HepG2 (cell line): ENCODE results near the gene AKR7A2. TPM values are rescaled to one million over a fixed set of nuclear protein-coding genes. Genes with fewer than 3 reads are reported as not detected.

Experiments
- ATAC-seq: fragments of 200-7000 bp; cut with Tn5 transposase; 3 replicates; pipeline ENCODE4 v1.9.1; 2020; ENCODE audit warnings: mild to moderate bottlenecking, moderate library complexity
- BruUV-seq: library from RNA; stranded (reverse); fragments of 400-500 nt; replicated peaks from 2 replicates; lab custom pipeline; 2021; lab: Mats Ljungman, UMichigan
- CTCF ChIA-PET: fragments of 300-600 bp; formaldehyde crosslinking; extraction: SDS; loops from one replicate; lab custom pipeline; 2021; ENCODE audit warnings: low total read pairs, inconsistent platforms, low intra/inter-chr PET ratio; lab: Yijun Ruan, JAX
- POLR2A ChIA-PET: fragments of 350-600 bp; sonication (Branson Sonifier 250); formaldehyde crosslinking; loops from one replicate; lab custom pipeline; 2020; ENCODE audit warnings: antibody characterized with exemption, inconsistent platforms; lab: Yijun Ruan, JAX
- DNase-seq: peaks from one replicate; pipeline ENCODE4 v3.0.0-alpha.2; 2015; ENCODE audit warnings: low spot score
- FAIRE-seq: peaks from 3 replicates; lab custom pipeline; 2011; peaks lifted over from hg19 to GRCh38; lab: Jason Lieb, UNC
- H2AFZ ChIP-seq: one replicate; pipeline ENCODE4 v1.6.1; 2011; ENCODE audit warnings: low read length, inconsistent platforms
- H3K27ac ChIP-seq: fragments of 300-600 bp; 3 replicates; pipeline ENCODE4 v1.8.0; 2011; ENCODE audit warnings: mixed run types, mild to moderate bottlenecking, mixed read lengths, low read length, inconsistent platforms; ENCODE audit not compliant: insufficient read depth; ENCODE audit errors: extremely low read length
- H3K27me3 ChIP-seq, 2 experiments: fragments of 200-600 bp in 1 of 2; 2 replicates in 1 of 2; 3 replicates in 1 of 2; pipeline versions ENCODE4 v1.6.0 to v1.8.0; 2011; ENCODE audit warnings: low read length in 2 of 2, mild to moderate bottlenecking in 2 of 2, moderate library complexity in 2 of 2, inconsistent platforms in 1 of 2; ENCODE audit not compliant: insufficient read depth in 2 of 2, control insufficient read depth in 1 of 2
- H3K36me3 ChIP-seq, 2 experiments: fragments of 200-600 bp in 1 of 2; replicated peaks in 1 of 2; 2 replicates in 1 of 2; 3 replicates in 1 of 2; pipeline versions ENCODE4 v1.5.1 to v1.8.0; 2011; ENCODE audit warnings: low read length in 2 of 2, inconsistent platforms in 1 of 2; ENCODE audit not compliant: insufficient read depth in 2 of 2, control insufficient read depth in 1 of 2
- H3K4me1 ChIP-seq: 2 replicates; pipeline ENCODE4 v1.5.1; 2012; ENCODE audit warnings: low read length, inconsistent platforms; ENCODE audit not compliant: insufficient read depth
- H3K4me2 ChIP-seq: 2 replicates; pipeline ENCODE4 v1.6.0; 2011; ENCODE audit warnings: low read depth, low read length, inconsistent platforms
- H3K4me3 ChIP-seq, 3 experiments: fragments of 200-600 bp in 1 of 3; sonication (generic), shearing (Covaris generic) in 1 of 3; replicated peaks in 1 of 3; 2 replicates each; pipeline ENCODE4 v1.5.1; 2011 to 2016; ENCODE audit warnings: low read length in 3 of 3, inconsistent platforms in 2 of 3, low read depth in 2 of 3, mild to moderate bottlenecking in 2 of 3, control low read depth in 1 of 3, mixed read lengths in 1 of 3; ENCODE audit not compliant: insufficient read depth in 1 of 3
- H3K79me2 ChIP-seq: one replicate; pipeline ENCODE4 v1.6.1; 2011; ENCODE audit warnings: low read length, inconsistent platforms; ENCODE audit not compliant: insufficient read depth
- H3K9ac ChIP-seq: 2 replicates; pipeline ENCODE4 v1.6.0; 2011; ENCODE audit warnings: mild to moderate bottlenecking, low read depth, low read length, inconsistent platforms; ENCODE audit not compliant: insufficient read depth
- H3K9me3 ChIP-seq: 2 replicates; pipeline ENCODE4 v1.5.1; 2012; ENCODE audit warnings: mild to moderate bottlenecking, low read length
- H4K20me1 ChIP-seq: 2 replicates; pipeline ENCODE4 v1.6.0; 2011; ENCODE audit warnings: inconsistent platforms, mild to moderate bottlenecking, low read length, moderate library complexity; ENCODE audit not compliant: insufficient read depth
- FOXO1 ChIP-seq: sonication (generic); formaldehyde crosslinking; IDR thresholded peaks from 2 replicates; pipeline ENCODE4 v1.4.0; 2020; ENCODE audit warnings: missing genetic modification reagents
- HOXA5 ChIP-seq: sonication (generic); formaldehyde crosslinking; IDR thresholded peaks from 2 replicates; pipeline ENCODE4 v1.4.0; 2020; ENCODE audit warnings: missing genetic modification reagents
- IKZF1 ChIP-seq: fragments of 450-650 bp; IDR thresholded peaks from 2 replicates; pipeline ENCODE4 v1.7.1; 2016
- KIAA2018 ChIP-seq: sonication (generic); formaldehyde crosslinking; IDR thresholded peaks from 2 replicates; pipeline ENCODE4 v1.5.0; 2020; ENCODE audit warnings: mild to moderate bottlenecking, missing genetic modification reagents, borderline replicate concordance
- KMT2A ChIP-seq: sonication (generic); formaldehyde crosslinking; IDR thresholded peaks from 2 replicates; pipeline ENCODE4 v1.4.0; 2020; ENCODE audit warnings: missing genetic modification reagents
- MEF2D ChIP-seq: sonication (generic); formaldehyde crosslinking; IDR thresholded peaks from 2 replicates; pipeline ENCODE4 v1.5.1; 2020; ENCODE audit warnings: mild to moderate bottlenecking, missing genetic modification reagents
- PRMT3 ChIP-seq: sonication (generic); formaldehyde crosslinking; IDR thresholded peaks from 2 replicates; pipeline ENCODE4 v1.8.1; 2022; ENCODE audit warnings: low read depth, mild to moderate bottlenecking, moderate library complexity, missing genetic modification reagents, borderline replicate concordance
- SNAI1 ChIP-seq: sonication (generic); formaldehyde crosslinking; IDR thresholded peaks from 2 replicates; pipeline ENCODE4 v1.5.0; 2020; ENCODE audit warnings: mild to moderate bottlenecking, missing genetic modification reagents, borderline replicate concordance
- ZNF275 ChIP-seq: sonication (generic); formaldehyde crosslinking; IDR thresholded peaks from 2 replicates; pipeline ENCODE4 v1.8.0; 2022; ENCODE audit warnings: missing genetic modification reagents, mild to moderate bottlenecking, inconsistent platforms, borderline replicate concordance
- ZNF547 ChIP-seq: sonication (generic); formaldehyde crosslinking; IDR thresholded peaks from 2 replicates; pipeline ENCODE4 v1.5.1; 2020; ENCODE audit warnings: mild to moderate bottlenecking, missing genetic modification reagents
- ZNF740 ChIP-seq: sonication (generic); formaldehyde crosslinking; IDR thresholded peaks from 2 replicates; pipeline ENCODE4 v1.4.0; 2020; ENCODE audit warnings: missing genetic modification reagents
- ZXDC ChIP-seq: sonication (generic); formaldehyde crosslinking; IDR thresholded peaks from 2 replicates; pipeline ENCODE4 v1.5.0; 2020; ENCODE audit warnings: mild to moderate bottlenecking, missing genetic modification reagents
- WGBS: methylation state at CpG from one replicate; pipeline ENCODE4 v1.1.6; 2017; ENCODE audit warnings: low lambda C conversion rate; 5-methylcytosine and 5-hydroxymethylcytosine counted together
- in situ Hi-C: cut with HindIII; loops from 2 replicates; pipeline ENCODE4 v1.10.0; 2017; ENCODE audit warnings: low pct_unique_long_range_greater_than_20kb; ENCODE audit not compliant: extremely low pct_ligation_motif_present
- intact Hi-C: fragments of 100-400 bp; cut with micrococcal nuclease; formaldehyde crosslinking; loops from one replicate; pipeline ENCODE4 v1.10.0; 2022; ENCODE audit not compliant: unreplicated experiment
- polyA plus RNA-seq, 8 experiments: library from polyadenylated mRNA; depleted of rRNA in 3 of 8; stranded (reverse) in 7 of 8; unstranded in 1 of 8; fragments of >200 nt; fragmentation: Illumina TruSeq in 4 of 8; extraction: Trizol in 4 of 8; gene quantifications; 2 replicates each; pipeline versions ENCODE4 v1.2.1 to v1.2.3, GENCODE V29; 2011 to 2016; ENCODE audit warnings: low read depth in 4 of 8, missing spikeins in 1 of 8, mixed read lengths in 1 of 8; ENCODE audit not compliant: insufficient read depth in 1 of 8
- total RNA-seq, 5 experiments: library from RNA; depleted of rRNA; stranded (reverse); fragments of >200 nt; fragmentation: Illumina TruSeq; extraction: Trizol; gene quantifications; 2 replicates each; pipeline ENCODE4 v1.2.3, GENCODE V29; 2016; ENCODE audit warnings: low read depth in 1 of 5

Gene AKR7A2
- total and polyA plus RNA-seq, 2 of the 13 experiments (the other 11 are each of a cell fraction or from before 2014, with no cell fraction given), result 45.2 to 75.6 TPM

GRCh38 chr1:19357299-19357986 is 45.5 kb upstream of the AKR7A2 start:
- Histone ChIP-seq H3K9me3 (no peaks in the 10 kb centered on the region), H3K4me1 (no peaks in the 10 kb centered on the region), H3K9ac (no peak overlapping the region), H3K27me3 (no peaks in the 10 kb centered on the region), H3K36me3 (peaks cover 36 to 62% of the 10 kb centered on the region in 2 experiments), H3K79me2 (no peaks in the 10 kb centered on the region), H4K20me1 (no peaks in the 10 kb centered on the region), H3K4me2 (no peak overlapping the region), H3K4me3 (no peak overlapping the region), H3K27ac (no peak overlapping the region), H2AFZ (no peak overlapping the region)
- BruUV-seq, result no TSS peak
- intact Hi-C loops, result no loop called here
- DNase-seq (no peak), ATAC-seq (no peak), FAIRE-seq (no peak)
- CTCF ChIA-PET, result no interaction called here
- POLR2A ChIA-PET, result no interaction called here
- in situ Hi-C loops, result no loop called here
- 96% methylated on average over 11 of the region's 13 CpGs for WGBS
- TF ChIP-seq HOXA5 (CRISPR knock-in tag), result no peak
- no peak for TF ChIP-seq PRMT3 (CRISPR knock-in tag)
- TF ChIP-seq SNAI1 (CRISPR knock-in tag), result no peak
- TF ChIP-seq IKZF1, result no peak
- no peak for TF ChIP-seq ZXDC (CRISPR knock-in tag)
- no peak for TF ChIP-seq MEF2D (CRISPR knock-in tag)
- TF ChIP-seq ZNF547 (CRISPR knock-in tag), result no peak
- TF ChIP-seq ZNF275 (CRISPR knock-in tag), result no peak
- no peak for TF ChIP-seq KMT2A
- TF ChIP-seq ZNF740 (CRISPR knock-in tag), result no peak
- TF ChIP-seq KIAA2018 (CRISPR knock-in tag), result no peak
- TF ChIP-seq FOXO1 (CRISPR knock-in tag), result no peak
